WTC11 (cell line): ENCODE data around the gene CCDC178. TPM values are rescaled to one million over a fixed set of nuclear protein-coding genes. Genes with fewer than 3 reads are reported as not detected.

Experiments
- ATAC-seq: fragments of 200-7000 bp; cut with Tn5 transposase; 2 replicates; pipeline ENCODE4 v1.10.0; 2021; ENCODE audit warnings: mild to moderate bottlenecking, moderate library complexity
- CTCF ChIA-PET: fragments of 300-600 bp; sonication (Branson Sonifier 250); formaldehyde crosslinking; loops from one replicate; lab custom pipeline; 2021; ENCODE audit warnings: antibody characterized with exemption; lab: Charles Lee
- POLR2A ChIA-PET: fragments of 350-600 bp; sonication (Branson Sonifier 250); formaldehyde crosslinking; loops from one replicate; lab custom pipeline; 2021; ENCODE audit warnings: antibody characterized with exemption; lab: Charles Lee
- DNase-seq: peaks from one replicate; pipeline ENCODE4 v3.0.0; 2021; ENCODE audit warnings: low spot score
- H3K27ac Mint-ChIP-seq: 2 replicates; pipeline ENCODE4 v1.8.0; 2021; ENCODE audit warnings: mixed read lengths
- H3K27me3 Mint-ChIP-seq: 2 replicates; pipeline ENCODE4 v1.8.0; 2021; ENCODE audit warnings: low read depth, mild to moderate bottlenecking, moderate library complexity, mixed read lengths
- H3K36me3 Mint-ChIP-seq: 2 replicates; pipeline ENCODE4 v1.8.0; 2021; ENCODE audit warnings: mixed read lengths
- H3K4me1 Mint-ChIP-seq: 2 replicates; pipeline ENCODE4 v1.8.0; 2022; ENCODE audit warnings: mixed read lengths
- H3K4me3 Mint-ChIP-seq: 2 replicates; pipeline ENCODE4 v1.8.0; 2021; ENCODE audit warnings: mild to moderate bottlenecking, moderate library complexity, mixed read lengths
- H3K9me3 Mint-ChIP-seq: 2 replicates; pipeline ENCODE4 v1.8.0; 2021; ENCODE audit warnings: mixed read lengths
- AR ChIP-seq: fragments of 250-450 bp; sonication (Bioruptor Pico); IDR thresholded peaks from 2 replicates; pipeline ENCODE4 v1.9.0; 2021; ENCODE audit warnings: mild to moderate bottlenecking
- ARID4B ChIP-seq: sonication (generic); formaldehyde crosslinking; IDR thresholded peaks from 2 replicates; pipeline ENCODE4 v1.8.0; 2023; ENCODE audit warnings: missing genetic modification reagents, mild to moderate bottlenecking, borderline replicate concordance
- CREB1 ChIP-seq: sonication (generic); formaldehyde crosslinking; IDR thresholded peaks from 2 replicates; pipeline ENCODE4 v1.8.0; 2023; ENCODE audit warnings: mild to moderate bottlenecking, missing genetic modification reagents
- ETV6 ChIP-seq: sonication (generic); formaldehyde crosslinking; IDR thresholded peaks from 2 replicates; pipeline ENCODE4 v1.8.1; 2022; ENCODE audit warnings: mild to moderate bottlenecking, missing genetic modification reagents
- FOXP4 ChIP-seq: sonication (generic); formaldehyde crosslinking; IDR thresholded peaks from 2 replicates; pipeline ENCODE4 v1.8.0; 2022; ENCODE audit warnings: mild to moderate bottlenecking, missing genetic modification reagents
- HMGA2 ChIP-seq: fragments of 250-450 bp; sonication (Bioruptor Pico); IDR thresholded peaks from 2 replicates; pipeline ENCODE4 v1.4.0; 2021; ENCODE audit warnings: mild to moderate bottlenecking, moderate library complexity
- MYBL2 ChIP-seq: sonication (generic); formaldehyde crosslinking; IDR thresholded peaks from 2 replicates; pipeline ENCODE4 v1.8.1; 2023; ENCODE audit warnings: mild to moderate bottlenecking, moderate library complexity, missing genetic modification reagents
- NR2C2 ChIP-seq: sonication (generic); formaldehyde crosslinking; IDR thresholded peaks from 2 replicates; pipeline ENCODE4 v1.8.0; 2022; ENCODE audit warnings: mild to moderate bottlenecking, missing genetic modification reagents
- PRDM15 ChIP-seq: sonication (generic); formaldehyde crosslinking; IDR thresholded peaks from 2 replicates; pipeline ENCODE4 v1.8.0; 2022; ENCODE audit warnings: missing genetic modification reagents
- RORB ChIP-seq: fragments of 250-450 bp; sonication (Bioruptor Pico); IDR thresholded peaks from 2 replicates; pipeline ENCODE4 v1.9.0; 2021; ENCODE audit warnings: mild to moderate bottlenecking
- TEAD1 ChIP-seq: sonication (generic); formaldehyde crosslinking; IDR thresholded peaks from 2 replicates; pipeline ENCODE4 v1.8.0; 2022; ENCODE audit warnings: mild to moderate bottlenecking, missing genetic modification reagents
- USF1 ChIP-seq: sonication (generic); formaldehyde crosslinking; IDR thresholded peaks from 2 replicates; pipeline ENCODE4 v1.8.0; 2022; ENCODE audit warnings: mild to moderate bottlenecking, missing genetic modification reagents
- ZNF121 ChIP-seq: sonication (generic); formaldehyde crosslinking; IDR thresholded peaks from 2 replicates; pipeline ENCODE4 v1.8.0; 2023; ENCODE audit warnings: missing genetic modification reagents
- total RNA-seq: library from RNA; stranded (reverse); gene quantifications from 3 replicates; pipeline ENCODE4 v1.2.3, GENCODE V29; 2021
- TF ChIP-seq, protein P1 (sequence below): sonication (generic); formaldehyde crosslinking; conservative IDR thresholded peaks from 2 replicates; pipeline ENCODE4 v1.8.1; 2023; ENCODE audit warnings: mild to moderate bottlenecking, low read depth, missing genetic modification reagents, moderate library complexity
- TF ChIP-seq, protein P2 (sequence below): sonication (generic); formaldehyde crosslinking; IDR thresholded peaks from 2 replicates; pipeline ENCODE4 v1.8.0; 2023; ENCODE audit warnings: mild to moderate bottlenecking, missing genetic modification reagents

CCDC178 gene
- total RNA-seq, 1 experiment from 2014 or later = 0.20 TPM

GRCh38 chr18:33355756-33356155, 84.8 kb downstream of the CCDC178 start:
- Mint-ChIP-seq H3K36me3 (no peaks in the 10 kb centered on the region), H3K4me1 (peaks cover 24% of the 10 kb centered on the region)
- CTCF ChIA-PET = no interaction called here
- no peak for TF ChIP-seq ETV6
- TF ChIP-seq, protein P1, sequence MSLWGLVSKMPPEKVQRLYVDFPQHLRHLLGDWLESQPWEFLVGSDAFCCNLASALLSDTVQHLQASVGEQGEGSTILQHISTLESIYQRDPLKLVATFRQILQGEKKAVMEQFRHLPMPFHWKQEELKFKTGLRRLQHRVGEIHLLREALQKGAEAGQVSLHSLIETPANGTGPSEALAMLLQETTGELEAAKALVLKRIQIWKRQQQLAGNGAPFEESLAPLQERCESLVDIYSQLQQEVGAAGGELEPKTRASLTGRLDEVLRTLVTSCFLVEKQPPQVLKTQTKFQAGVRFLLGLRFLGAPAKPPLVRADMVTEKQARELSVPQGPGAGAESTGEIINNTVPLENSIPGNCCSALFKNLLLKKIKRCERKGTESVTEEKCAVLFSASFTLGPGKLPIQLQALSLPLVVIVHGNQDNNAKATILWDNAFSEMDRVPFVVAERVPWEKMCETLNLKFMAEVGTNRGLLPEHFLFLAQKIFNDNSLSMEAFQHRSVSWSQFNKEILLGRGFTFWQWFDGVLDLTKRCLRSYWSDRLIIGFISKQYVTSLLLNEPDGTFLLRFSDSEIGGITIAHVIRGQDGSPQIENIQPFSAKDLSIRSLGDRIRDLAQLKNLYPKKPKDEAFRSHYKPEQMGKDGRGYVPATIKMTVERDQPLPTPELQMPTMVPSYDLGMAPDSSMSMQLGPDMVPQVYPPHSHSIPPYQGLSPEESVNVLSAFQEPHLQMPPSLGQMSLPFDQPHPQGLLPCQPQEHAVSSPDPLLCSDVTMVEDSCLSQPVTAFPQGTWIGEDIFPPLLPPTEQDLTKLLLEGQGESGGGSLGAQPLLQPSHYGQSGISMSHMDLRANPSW = no peak
- TF ChIP-seq, protein P2, sequence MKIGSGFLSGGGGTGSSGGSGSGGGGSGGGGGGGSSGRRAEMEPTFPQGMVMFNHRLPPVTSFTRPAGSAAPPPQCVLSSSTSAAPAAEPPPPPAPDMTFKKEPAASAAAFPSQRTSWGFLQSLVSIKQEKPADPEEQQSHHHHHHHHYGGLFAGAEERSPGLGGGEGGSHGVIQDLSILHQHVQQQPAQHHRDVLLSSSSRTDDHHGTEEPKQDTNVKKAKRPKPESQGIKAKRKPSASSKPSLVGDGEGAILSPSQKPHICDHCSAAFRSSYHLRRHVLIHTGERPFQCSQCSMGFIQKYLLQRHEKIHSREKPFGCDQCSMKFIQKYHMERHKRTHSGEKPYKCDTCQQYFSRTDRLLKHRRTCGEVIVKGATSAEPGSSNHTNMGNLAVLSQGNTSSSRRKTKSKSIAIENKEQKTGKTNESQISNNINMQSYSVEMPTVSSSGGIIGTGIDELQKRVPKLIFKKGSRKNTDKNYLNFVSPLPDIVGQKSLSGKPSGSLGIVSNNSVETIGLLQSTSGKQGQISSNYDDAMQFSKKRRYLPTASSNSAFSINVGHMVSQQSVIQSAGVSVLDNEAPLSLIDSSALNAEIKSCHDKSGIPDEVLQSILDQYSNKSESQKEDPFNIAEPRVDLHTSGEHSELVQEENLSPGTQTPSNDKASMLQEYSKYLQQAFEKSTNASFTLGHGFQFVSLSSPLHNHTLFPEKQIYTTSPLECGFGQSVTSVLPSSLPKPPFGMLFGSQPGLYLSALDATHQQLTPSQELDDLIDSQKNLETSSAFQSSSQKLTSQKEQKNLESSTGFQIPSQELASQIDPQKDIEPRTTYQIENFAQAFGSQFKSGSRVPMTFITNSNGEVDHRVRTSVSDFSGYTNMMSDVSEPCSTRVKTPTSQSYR (CRISPR knock-in tag) = no peak
- no peak for TF ChIP-seq ZNF121 (CRISPR knock-in tag)
- no peak for TF ChIP-seq USF1
- TF ChIP-seq ARID4B (CRISPR knock-in tag) = no peak
- TF ChIP-seq PRDM15 = no peak
- TF ChIP-seq, all 79 proteins: peak for 0
- Mint-ChIP-seq H3K4me3 (no peak overlapping the region), H3K27ac (no peak overlapping the region; the same call in 1 of the 2 replicates), H3K27me3 (peaks cover 5% of the 10 kb centered on the region), H3K9me3 (peaks cover 5% of the 10 kb centered on the region)
- POLR2A ChIA-PET = no interaction called here
- peak; percentile 50 for ATAC-seq
- DNase-seq = no peak

DNA sequence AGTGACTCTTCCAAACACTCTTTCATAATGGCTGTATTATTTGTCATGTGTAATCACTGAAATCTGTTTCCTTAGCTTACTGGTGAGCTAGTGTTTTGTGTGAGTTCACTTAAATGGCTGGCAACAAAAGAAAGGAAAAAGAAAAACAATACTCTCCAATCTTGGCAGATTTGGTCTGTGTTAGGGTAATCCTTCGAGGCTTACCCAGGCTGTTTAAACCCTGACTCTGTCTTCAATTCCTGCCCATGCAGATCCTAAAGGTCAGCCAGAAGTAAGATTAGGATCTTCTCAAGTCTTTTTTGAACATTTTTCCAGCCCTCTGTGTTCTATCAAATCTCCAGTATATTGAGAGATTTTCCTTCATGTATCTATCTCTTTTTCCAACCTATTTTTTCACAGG, 85.3 kb downstream of the CCDC178 start:
- no peaks in the 10 kb centered on the region for H3K36me3 Mint-ChIP-seq
- peaks cover 5% of the 10 kb centered on the region for H3K9me3 Mint-ChIP-seq
- CTCF ChIA-PET = no interaction called here
- POLR2A ChIA-PET = no interaction called here
- H3K27me3 Mint-ChIP-seq = peaks cover 5% of the 10 kb centered on the region
- H3K4me3 Mint-ChIP-seq = no peak overlapping the region
- ATAC-seq = peak; percentile 65
- DNase-seq = no peak
- peaks cover 24% of the 10 kb centered on the region for H3K4me1 Mint-ChIP-seq
- peak overlapping the region; percentile 66; the same call in 1 of the 2 replicates for H3K27ac Mint-ChIP-seq
- TF ChIP-seq RORB (CRISPR knock-in tag) (no peak), HMGA2 (CRISPR knock-in tag) (no peak), FOXP4 (CRISPR knock-in tag) (no peak), CREB1 (no peak), TEAD1 (CRISPR knock-in tag) (no peak), AR (CRISPR knock-in tag) (no peak), ETV6 (no peak), MYBL2 (no peak), NR2C2 (CRISPR knock-in tag) (no peak)
